Fibroblast of peridontal ligament (primary cell): Measurements from ENCODE around the gene IRS1.

Experiments
- DNase-seq: peaks from one replicate; pipeline ENCODE4 v3.0.0-alpha.2; 2010; ENCODE audit errors: extremely low read depth

Gene IRS1

GRCh38 chr2:226755631-226756030 is 44.0 kb downstream of the IRS1 start:
- no peak for DNase-seq

GRCh38 chr2:226754821-226755604 is 44.6 kb downstream of the IRS1 start:
- DNase-seq = peak; percentile 94

- no peak for DNase-seq
Observed at GRCh38 chr2:226752887-226753286, 46.7 kb downstream of the IRS1 start.

GRCh38 chr2:226747288-226747687 is 52.3 kb downstream of the IRS1 start:
- DNase-seq = no peak

- peak; percentile 62 for DNase-seq
Observed at GRCh38 chr2:226746196-226746800, 53.3 kb downstream of the IRS1 start.

GRCh38 chr2:226743915-226744314 is 55.7 kb downstream of the IRS1 start:
- DNase-seq = peak; percentile 58

- peak; percentile 89 for DNase-seq
Observed at GRCh38 chr2:226742347-226742746, 57.3 kb downstream of the IRS1 start.

- no peak for DNase-seq
Observed at GRCh38 chr2:226740039-226740648, 59.5 kb downstream of the IRS1 start.

GRCh38 chr2:226739545-226740030 is 60.0 kb downstream of the IRS1 start:
- no peak for DNase-seq

- DNase-seq = no peak
Observed at GRCh38 chr2:226738821-226739544, 60.6 kb downstream of the IRS1 start.

- DNase-seq = no peak
Observed at GRCh38 chr2:226738191-226738820, 61.3 kb downstream of the IRS1 start.

- DNase-seq = no peak
Observed at GRCh38 chr2:226736382-226736781, 63.2 kb downstream of the IRS1 start.

GRCh38 chr2:226733927-226734564 is 65.6 kb downstream of the IRS1 start:
- DNase-seq = no peak

- DNase-seq = peak; percentile 67
Observed at GRCh38 chr2:226733189-226733858, 66.3 kb downstream of the IRS1 start.

GRCh38 chr2:226732478-226733188 is 67.0 kb downstream of the IRS1 start:
- DNase-seq = no peak

- DNase-seq = peak; percentile 54
Observed at GRCh38 chr2:226730481-226730880, 69.1 kb downstream of the IRS1 start.

- DNase-seq = no peak
Observed at GRCh38 chr2:226728996-226729395, 70.6 kb downstream of the IRS1 start.

- DNase-seq = no peak
Observed at GRCh38 chr2:226727251-226727650, 72.4 kb downstream of the IRS1 start.

GRCh38 chr2:226726546-226726945 is 73.1 kb downstream of the IRS1 start:
- no peak for DNase-seq
